GM15510 (cell line): ENCODE results near the gene IRF3.

ENCODE experiments used
- POLR2A ChIP-seq: IDR thresholded peaks from 3 replicates; pipeline ENCODE4 v1.6.1; 2011; ENCODE audit warnings: borderline replicate concordance; ENCODE audit not compliant: insufficient read length; ENCODE audit errors: extremely low read depth

The IRF3 gene, protein sequence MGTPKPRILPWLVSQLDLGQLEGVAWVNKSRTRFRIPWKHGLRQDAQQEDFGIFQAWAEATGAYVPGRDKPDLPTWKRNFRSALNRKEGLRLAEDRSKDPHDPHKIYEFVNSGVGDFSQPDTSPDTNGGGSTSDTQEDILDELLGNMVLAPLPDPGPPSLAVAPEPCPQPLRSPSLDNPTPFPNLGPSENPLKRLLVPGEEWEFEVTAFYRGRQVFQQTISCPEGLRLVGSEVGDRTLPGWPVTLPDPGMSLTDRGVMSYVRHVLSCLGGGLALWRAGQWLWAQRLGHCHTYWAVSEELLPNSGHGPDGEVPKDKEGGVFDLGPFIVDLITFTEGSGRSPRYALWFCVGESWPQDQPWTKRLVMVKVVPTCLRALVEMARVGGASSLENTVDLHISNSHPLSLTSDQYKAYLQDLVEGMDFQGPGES

GRCh38 chr19:49665351-49666119 lies at the start of gene IRF3, which contains the start of gene BCL2L12:
Gene IRF3, minus strand, starts transcription at chr19:49665857. Its CDS starts 1,019 bp downstream, at chr19:49664838.
Gene BCL2L12, plus strand, starts transcription at chr19:49665933. Its CDS starts 760 bp downstream, at chr19:49666693.
- no peak for TF ChIP-seq POLR2A

DNA sequence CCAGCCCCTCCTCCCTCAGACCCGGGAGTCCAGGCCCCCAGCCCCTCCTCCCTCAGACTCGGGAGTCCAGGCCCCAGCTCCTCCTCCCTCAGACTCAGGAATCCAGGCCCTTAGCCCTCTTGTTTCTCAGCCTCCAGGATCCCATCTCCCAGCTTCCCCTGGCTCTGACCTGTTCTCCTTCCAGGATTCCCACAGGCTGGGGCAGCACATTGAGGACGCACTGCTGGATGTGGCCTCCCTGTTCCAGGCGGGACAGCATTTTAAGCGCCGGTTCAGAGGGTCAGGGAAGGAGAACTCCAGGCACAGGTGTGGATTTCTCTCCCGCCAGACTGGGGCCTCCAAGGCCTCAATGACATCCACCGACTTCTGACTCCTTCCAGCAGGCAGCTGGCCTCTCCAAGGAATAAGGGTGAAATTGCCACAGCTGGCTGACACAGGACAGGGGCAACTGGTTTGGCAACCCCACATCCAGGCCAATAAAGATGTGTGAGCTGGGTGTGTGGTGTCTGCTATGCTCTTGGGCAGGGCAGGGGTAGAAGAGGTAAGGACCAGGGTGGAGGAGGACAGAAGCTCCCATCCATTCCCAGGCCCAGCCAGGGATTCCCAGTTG lies 47.7 kb upstream of the IRF3 start:
- TF ChIP-seq POLR2A = no peak

- no peak for TF ChIP-seq POLR2A
These were observed 46.8 kb upstream of the IRF3 start for GRCh38 chr19:49712397-49712859.

GRCh38 chr19:49710372-49710951 lies 44.8 kb upstream of the IRF3 start:
- TF ChIP-seq POLR2A = no peak

DNA sequence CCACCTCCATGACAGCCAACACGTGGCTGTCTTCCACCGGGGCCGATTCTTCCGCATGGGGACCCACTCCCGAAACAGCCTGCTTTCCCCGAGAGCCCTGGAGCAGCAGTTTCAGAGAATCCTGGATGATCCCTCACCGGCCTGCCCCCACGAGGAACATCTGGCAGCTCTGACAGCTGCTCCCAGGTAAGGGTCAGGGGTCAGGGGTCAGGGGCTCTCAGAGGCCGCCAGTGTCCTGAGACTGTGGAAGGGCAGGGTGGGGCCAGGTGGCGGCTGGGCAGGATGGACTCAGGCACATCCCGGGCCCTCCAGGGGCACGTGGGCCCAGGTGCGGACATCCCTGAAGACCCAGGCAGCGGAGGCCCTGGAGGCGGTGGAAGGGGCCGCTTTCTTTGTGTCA lies 40.3 kb upstream of the IRF3 start:
- TF ChIP-seq POLR2A = no peak

GRCh38 chr19:49704888-49705642 lies 39.4 kb upstream of the IRF3 start:
- no peak for TF ChIP-seq POLR2A

GRCh38 chr19:49701271-49701786 lies 35.7 kb upstream of the IRF3 start:
- no peak for TF ChIP-seq POLR2A

DNA sequence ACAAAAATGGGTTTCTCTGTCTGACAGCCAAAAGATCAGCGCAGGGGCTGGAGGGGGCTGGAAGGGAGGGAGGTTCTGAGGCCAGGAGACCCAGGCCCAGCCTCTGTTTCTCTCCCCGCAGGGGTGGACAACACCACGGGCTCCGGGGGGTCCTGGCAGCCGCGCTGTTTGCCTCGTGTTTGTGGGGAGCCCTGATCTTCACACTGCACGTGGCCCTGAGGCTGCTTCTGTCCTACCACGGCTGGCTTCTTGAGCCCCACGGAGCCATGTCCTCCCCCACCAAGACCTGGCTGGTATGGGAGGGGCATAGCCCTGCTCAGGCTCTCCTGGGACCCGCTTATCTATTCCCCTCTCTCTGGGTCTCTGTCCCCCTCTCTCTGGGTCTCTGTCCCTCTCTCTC lies 34.9 kb upstream of the IRF3 start:
- TF ChIP-seq POLR2A = no peak

DNA sequence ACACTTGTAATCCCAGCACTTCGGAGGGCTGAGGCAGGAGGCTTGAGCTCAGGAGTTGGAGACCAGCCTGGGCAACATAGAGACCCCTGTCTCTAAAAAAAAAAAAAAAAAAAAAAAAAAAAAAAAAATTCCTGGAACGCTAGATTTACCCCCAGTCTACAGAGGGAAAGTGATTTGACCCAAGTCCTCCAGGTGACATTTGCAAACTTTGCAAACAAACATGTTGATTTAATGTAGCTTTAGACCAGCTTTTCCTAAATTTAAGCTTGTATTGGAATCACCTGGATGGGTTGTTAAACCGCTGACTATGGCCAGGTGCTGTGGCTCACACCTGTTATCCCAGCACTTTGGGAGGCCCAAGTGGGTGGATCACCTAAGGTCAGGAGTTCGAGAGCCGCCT lies 33.7 kb upstream of the IRF3 start:
- TF ChIP-seq POLR2A = no peak

- TF ChIP-seq POLR2A = no peak
These were observed 31.2 kb upstream of the IRF3 start for GRCh38 chr19:49696865-49697264.

DNA sequence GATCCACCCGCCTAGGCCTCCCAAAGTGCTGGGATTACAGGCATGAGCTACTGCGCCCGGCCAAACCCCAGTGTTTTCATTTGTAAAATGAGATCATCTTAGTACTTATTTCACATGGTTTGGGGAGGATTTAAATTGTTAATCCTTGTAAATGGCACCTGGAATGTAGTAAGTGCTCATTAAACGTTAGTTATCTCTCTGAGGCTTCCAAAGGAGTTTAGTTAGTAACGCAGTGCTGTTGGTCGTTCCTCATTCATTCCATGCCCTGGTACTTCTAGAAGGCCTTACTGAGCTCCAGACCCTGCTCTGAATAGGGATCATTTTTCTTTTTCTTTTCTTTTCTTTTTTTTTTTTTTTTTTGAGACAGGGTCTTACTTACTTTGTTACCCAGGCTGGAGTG lies 30.5 kb upstream of the IRF3 start:
- no peak for TF ChIP-seq POLR2A

DNA sequence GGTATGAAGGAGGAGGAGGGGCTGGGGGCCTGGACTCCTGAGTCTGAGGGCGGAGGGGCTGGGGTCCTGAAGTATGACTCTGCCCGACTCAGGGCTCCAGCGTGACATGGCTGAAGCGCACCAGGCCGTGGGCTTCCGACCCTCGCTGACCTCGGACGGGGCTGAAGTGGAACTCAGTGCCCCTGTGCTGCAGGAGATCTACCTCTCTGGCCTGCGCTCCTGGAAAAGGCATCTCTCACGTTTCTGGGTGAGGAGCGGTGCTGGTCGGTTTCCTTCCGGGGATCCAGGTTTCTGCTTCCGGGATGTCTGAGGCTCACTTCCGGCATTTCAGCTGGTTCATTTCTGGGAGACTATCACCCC lies 26.5 kb upstream of the IRF3 start:
- TF ChIP-seq POLR2A = no peak

DNA sequence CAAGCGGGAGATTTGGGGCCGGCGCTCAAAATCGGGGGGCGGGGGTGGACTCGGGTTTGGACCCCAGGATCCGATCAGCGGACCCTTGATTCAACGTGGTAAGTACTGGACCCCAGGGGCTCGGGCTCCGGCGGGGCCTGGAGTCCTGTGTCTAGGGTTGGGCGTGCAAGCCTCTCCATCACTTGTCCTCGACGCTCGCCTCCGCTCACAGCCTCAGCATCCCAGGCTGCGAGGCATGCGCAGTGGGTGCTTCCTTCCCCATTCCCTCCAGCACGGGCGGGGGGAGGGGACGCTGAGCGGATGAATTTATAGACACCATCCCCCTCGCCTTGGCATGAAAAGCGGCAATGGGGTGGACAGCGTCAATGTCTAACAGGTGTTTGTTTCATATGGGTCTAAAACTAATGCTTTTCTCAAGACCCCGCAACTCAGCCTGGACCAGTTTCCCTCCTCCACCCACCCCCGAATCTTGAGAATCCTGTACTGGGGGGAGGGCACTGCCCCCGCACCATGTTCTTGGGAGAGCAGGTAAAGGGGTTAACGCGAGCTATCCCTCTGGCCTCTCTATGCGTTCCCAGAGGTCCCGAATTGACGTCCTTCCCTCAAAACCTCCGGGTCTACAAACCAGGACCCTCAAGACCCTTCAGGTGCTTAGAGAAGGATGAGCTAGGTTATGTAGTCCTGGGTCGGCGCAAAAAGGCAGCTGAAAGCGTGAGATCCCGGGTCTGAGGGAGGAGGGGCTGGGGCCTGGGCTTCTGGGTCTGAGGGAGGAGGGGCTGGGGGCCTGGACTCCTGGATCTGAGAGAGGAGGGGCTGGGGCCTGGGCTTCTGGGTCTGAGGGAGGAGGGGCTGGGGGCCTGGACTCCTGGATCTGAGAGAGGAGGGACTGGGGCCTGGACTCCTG lies 25.8 kb upstream of the IRF3 start:
- TF ChIP-seq POLR2A = no peak

- TF ChIP-seq POLR2A = no peak
These were observed 25.1 kb upstream of the IRF3 start, which contains the start of gene CPT1C for GRCh38 chr19:49690656-49691242. Gene CPT1C, plus strand, starts transcription at chr19:49691116. Its CDS starts 1,137 bp downstream, at chr19:49692253.
